ENCODE data around the gene CLN6.
"Not testable (repeated sequence)": the region's sequence is repeated elsewhere in the genome, so short reads cannot be mapped to it uniquely, and the experiment has no call there.

The CLN6 gene

DNA sequence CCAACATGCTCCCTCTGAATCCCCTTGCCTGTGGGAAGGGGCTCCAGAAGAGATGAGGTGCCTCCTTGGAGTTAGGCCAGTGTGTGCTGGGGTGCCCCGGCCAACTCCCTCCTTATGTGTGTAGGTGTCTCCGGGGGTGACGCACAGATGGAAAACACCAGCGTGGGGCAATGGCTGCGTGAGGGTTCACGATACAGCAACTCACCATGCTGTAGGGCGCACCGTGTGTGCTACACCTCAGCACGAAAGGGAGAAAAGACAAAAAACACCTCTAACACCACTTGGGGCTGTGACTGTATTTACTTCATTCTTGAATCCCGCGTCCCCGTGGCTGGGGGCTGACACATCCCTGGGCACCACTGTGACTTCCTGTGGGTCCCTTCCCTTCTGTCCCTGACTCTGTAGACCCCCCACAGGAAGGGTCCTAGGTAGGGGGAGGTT is 22.8 kb downstream of the CLN6 start:
- DNase-seq (ENCODE audit: low spot score), result no peak

DNA sequence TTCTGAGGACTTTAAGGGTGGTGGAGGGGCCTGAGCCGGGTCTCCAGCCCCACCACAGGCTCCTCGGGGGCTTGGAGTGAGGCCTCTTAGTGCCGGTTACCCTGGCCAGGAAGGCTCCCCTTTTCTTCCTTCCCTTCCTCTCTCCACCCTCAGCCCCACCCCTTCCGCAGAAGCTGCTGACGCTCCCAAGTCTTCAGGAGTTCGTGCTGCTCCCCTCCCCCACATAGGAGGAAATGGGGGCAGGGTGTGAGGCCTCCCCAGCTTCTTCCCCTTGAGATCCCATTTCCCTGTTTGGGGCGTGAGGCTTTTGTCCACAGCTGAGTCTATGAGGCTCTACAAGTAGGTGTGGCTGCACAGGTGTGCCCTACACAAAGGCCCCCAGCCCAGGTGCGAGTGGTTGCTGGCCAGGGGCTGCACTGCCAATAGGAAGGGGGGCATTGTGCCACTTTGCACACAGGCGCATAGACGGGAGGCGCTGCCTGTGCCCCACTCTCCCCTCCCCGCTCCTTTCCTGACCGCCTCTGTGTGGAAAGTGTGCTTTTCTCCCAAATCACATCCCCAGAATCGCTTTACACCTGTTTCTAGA is 23.5 kb downstream of the CLN6 start:
- DNase-seq (ENCODE audit: low spot score), result no peak

DNA sequence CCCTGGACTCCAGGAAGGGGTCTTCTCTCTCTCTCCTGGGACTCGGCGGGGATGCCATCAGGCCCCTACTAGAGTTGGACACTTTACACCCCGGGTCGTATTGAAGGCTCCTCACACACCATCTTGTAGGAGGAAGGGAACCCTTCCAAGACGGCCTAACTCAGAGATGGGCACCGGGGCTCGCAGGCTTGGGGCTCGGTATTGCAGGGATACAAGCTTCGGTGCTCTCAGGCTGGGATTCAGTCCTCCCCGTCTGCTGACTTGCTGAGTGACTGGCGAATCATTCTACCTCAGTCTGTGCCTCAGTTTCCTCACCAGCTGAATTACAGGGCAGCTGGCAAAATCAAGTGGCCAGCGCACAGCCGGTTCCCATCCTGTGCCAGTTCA is 24.0 kb downstream of the CLN6 start:
- no peak for DNase-seq (ENCODE audit: low spot score)

DNA sequence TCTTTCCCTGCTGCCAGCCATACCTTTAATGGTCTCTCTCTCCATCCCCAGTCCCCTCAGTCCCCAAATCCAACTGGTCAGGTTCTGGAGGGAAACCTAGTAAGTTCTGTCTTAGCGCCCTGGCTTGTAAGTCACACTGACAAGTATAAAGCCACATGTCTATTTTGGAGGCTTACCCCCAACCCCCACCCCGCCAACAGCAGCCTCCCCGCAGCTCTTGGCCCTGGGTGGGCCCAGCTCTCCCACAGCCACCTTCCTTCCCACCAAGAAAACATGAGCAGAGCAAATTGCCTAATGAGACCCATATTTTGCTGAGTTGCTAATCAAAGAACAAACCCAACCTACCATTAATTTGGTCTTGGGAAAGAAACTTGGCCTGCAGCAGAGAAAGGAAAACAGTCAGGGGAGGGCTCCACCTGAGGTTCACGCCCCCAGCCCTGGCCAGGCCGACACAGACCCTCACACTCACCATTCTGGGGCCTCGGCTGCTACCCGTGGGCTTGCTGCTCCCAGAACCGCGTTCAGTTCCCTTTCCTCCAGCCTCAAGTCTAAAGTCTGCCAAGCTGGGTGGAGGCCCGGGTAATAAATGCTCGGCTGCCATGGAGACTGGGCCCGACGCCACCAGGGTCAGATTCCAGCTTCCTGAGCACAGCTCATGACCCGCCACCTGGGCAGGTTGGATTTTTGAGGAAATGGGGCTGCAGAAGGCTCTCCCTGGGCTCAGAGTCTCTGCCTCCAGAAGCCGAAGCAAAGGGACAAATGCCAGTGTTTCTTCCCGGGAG is 24.6 kb downstream of the CLN6 start, which contains the start of gene CALML4:
Gene CALML4 (minus strand): TSS at position 557 of the 782 bp plus-strand sequence. CDS start 85 bp downstream, at position 472.
- DNase-seq (ENCODE audit: low spot score), result peak; percentile 65

DNA sequence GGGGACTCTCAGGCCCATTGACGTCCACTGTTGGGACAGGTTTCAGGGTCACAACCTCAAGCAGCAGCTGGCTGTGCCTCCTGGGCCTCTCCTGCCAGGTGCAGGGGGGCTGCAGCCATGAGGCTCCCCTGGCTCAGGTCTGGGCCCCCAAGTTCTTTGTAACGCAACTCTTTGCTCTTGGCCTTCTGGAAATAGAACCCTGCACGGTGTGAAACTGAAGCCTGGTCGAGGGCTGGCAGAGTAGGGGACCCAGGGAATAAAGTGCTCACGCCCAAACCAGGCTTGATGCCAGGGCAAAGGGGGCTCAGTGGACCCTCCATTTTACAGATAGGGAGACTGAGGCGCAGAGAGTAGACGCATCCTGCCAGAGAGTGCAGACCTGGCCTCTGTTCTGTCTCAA is 25.2 kb downstream of the CLN6 start:
- DNase-seq (ENCODE audit: low spot score), result no peak

DNA sequence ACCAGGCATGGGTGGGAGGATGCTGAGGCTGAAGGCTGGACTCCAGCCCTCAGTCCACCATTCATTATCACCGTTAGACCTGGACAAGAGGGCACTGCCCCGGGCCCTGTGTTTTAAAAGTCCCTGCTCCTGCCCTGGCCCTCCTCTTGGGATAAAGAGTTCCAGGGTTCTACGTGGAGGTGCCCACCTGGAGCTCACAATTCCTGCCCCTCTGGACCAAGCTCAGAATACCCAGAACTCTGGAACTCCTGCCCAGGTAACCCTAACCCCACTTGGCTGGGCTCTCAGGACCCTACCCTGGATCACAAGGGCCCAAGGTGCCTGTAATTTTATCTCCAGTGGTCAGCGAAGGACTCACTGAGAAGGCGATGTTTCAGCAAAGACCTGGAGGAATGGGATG is 25.6 kb downstream of the CLN6 start:
- no peak for DNase-seq (ENCODE audit: low spot score)

DNA sequence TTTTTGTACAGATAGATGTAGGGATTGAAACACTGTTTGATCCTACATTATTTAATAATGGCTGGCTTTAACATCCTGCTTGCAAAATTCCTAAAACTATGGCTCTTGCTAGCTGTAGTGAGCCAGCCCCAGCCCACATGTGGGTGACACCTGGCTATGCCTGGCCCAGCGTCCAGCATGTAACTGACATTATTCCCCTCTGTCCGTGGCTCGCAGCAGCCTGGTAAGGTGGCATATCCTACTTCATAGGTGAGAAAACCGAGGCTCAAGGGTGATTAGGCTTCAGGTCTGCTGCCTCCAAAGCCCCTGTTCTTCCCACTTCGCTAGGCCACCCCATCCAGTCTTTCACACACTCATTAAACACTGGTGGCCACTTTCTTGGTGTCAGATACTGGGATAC is 26.0 kb downstream of the CLN6 start:
- DNase-seq (ENCODE audit: low spot score), result no peak

DNA sequence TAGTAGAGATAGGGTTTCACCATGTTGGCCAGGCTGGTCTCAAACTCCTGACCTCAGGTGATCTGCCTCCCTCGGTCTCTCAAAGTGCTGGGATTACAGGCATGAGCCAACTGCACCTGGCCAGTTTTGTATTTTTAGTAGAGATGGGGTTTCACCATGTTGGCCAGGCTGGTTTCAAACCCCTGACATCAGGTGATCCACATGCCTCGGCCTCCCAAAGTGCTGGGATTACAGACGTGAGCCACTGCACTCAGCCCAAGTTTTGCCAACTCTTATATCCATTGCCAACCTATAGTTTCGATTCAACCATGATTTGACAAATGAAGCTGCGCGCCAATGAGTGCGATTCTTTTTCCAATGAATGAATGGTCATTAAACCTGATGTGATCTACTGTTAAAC is 26.5 kb downstream of the CLN6 start:
- DNase-seq (ENCODE audit: low spot score), result not testable (repeated sequence)

DNA sequence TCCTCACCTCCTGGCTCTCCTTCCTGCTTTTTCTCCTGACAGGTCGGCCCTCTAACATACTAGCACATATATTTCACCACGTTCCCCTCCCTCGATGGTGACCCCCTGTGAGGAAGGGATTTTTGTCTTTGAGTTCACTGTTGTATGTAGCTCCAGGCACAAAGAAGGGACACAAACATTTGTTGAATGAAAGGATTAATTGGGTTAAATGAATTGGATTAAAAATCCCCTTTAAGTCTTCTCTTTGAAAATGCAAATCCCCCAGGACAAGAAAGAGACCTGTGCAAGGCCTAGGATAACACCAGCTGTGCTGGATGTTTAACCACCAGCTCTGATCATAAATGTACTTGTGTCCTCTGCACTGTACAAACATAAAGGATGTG is 27.7 kb downstream of the CLN6 start:
- DNase-seq (ENCODE audit: low spot score), result no peak

DNA sequence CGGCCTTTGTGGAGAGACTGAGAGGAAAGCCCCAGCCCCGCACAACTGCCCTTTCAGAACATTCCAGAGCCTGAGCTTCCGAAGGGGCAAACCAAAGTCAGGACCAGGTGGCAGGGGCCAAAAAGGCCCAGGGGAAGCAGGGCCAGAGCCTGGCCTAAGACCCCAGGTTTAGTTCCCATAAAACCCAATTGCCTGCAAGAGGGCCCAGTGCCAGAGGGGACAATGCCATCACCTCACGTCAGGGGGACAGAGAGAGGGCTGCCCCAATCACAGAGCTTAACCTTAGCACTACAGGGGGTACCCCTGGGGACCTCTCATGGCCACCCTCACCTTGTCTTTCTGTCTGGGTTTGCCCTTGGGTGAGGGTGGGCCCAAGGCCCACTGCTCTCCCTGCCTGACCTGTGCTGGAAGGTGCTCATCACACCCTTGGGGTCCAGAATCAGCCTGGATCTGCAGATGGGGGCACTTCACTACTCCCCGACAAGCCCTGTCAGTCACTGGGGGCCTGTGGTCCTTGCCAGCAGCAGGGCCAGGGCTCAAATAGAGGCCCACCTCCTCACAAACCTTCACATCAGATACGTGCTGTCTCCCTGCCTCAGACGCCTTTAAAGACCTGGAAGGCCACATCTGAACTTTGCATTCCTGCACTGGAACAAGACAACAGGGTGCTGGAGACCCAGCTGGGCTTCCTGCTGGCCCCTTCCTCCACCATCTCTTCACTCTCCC is 28.2 kb downstream of the CLN6 start:
- DNase-seq (ENCODE audit: low spot score), result no peak

DNA sequence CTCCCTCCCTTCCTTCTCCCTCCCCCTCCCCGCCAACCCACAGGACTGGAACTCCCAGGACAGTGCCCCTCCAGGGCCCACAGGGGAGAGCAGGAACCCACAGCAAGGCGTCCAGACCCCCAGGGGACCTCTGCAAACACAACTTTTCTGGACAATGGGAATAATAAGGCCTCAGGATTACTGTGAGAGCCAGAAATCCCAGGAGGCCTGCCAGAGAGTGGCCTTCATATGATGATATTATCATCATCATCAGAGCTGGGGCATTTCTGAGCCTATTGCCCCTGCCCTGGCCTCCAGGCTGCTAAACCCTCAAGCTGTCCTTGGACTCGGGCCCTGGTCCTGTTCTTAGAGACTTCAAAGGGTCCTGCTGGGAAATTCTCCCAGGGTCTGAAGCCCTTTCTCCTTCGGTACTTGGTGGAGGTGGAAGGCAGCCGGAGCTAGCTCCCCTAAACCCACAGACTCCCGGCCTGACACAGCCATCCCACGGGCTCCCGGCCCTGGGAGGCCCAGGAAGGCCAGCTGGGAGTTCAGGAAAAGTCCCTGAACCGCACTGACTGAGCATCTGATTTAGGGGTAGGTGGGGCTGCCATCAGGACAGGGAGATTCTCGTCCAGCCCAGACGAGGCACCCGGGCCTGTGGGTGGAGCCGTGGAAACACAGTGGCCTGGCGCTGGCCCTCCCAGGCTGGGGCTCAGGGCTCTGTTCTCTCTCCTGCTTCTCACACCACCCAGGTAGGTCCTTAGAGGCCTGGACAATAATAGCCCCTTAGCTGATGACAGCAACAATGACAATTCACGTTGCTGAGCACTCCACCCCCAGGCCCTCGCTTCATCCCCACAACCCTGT is 29.3 kb downstream of the CLN6 start:
- peak; percentile 52 for DNase-seq (ENCODE audit: low spot score)

DNA sequence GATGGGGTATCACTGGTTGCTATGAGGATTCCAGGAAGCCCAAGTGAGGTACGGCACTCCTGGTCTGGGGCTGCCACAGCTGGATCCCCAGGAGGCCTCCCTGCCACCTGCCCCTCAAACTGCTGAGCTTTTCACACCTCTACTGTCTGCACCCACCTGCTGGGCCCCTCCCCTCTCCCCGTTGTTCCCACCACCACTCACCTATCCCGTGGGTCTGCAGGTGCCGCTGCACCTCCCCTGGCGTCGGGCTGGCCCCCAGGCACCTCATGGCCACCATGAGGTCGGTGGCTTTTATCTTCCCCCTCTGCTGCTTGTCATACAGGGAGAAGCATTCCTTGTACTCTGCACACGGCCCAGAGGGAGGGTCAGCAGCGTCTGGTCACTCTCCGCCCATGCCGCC is 30.2 kb downstream of the CLN6 start:
- no peak for DNase-seq (ENCODE audit: low spot score)

DNA sequence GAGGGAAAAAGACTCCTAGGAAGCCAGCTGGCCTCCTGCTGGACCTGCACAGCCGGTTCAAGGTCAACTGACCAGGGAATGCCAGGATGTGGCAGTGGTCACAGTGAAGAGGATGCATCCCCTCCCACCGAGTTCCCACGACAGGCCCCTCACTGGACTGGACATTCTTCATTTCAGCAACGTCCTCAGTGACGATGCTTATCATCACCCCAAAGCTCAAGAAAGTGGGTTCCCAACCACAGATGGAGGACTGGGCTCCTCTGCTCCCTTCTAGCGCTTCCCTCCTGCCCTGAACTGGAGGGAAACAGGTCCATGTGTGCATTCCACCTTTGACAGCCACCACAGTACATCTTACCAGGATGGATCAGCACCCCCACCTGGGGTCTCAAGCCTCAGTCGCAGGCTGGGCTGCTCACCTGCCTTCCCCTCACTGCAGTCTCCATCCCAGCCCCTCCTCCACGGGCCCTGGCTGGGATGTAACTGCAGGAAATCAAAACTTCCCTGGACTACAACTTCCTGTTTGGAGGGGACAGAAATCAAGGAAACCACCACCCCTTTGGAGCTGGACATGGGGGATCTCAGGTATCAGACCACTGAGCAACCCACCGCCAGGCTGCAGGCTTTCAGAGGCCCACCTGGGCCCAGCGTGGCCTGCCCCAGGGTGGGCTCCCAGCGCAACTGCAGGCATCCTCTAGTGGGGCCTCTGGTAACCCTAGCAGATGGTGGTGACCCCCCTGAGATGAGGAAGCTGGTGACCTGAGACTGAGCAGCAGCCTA is 31.7 kb downstream of the CLN6 start:
- DNase-seq (ENCODE audit: low spot score), result no peak

DNA sequence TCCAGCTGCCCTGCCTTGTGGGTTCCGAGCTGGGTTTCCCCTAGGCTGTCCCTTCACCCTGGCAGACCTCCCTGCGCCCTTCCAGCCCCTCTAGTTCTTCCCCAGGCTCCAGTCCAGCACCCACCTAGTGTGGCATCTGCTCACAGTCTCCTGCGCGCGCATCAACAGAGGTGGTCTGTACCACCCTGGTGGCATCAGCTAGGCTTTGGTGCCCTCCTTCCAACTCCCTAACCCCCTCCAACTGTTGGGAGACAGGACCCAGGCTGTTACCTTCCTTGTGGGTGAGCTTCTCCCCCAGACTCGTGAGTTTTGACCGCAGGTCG is 32.4 kb downstream of the CLN6 start:
- DNase-seq (ENCODE audit: low spot score), result no peak

DNA sequence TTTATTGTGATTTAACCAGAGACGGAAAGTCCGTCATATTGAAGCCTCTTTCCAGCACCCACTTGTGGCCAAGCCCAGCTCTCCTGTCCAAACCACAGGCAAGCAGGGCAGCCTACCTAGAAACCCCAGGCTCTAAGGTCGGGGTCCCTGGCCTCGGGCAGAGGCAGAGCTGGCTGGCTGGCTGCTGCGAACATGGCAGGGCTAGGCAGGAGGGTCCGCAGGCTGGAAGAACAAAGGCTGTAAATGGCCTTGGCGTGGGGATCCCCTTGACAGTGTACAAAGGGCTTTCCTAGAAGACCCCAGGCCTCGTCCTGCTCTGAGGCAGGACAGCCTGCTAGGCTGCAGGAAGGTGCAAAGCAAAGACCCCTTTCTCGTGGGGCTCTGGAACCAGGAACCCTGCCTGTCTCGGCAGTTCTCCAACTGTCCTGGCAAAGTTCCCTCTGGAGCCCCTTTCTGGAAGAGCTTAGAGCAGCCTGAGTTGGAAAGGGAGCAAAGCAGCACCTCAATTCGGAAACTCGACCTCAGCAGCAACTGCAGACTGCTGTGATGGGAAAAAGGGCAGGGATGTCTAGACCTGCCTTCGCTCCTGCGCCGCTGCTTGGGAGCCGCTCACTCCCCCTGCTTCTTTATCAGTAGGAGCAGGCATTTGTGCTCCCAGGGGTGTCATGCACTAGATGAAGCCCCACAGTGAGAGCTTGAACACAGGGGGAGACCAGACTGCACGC is 32.9 kb downstream of the CLN6 start:
- no peak for DNase-seq (ENCODE audit: low spot score)

DNA sequence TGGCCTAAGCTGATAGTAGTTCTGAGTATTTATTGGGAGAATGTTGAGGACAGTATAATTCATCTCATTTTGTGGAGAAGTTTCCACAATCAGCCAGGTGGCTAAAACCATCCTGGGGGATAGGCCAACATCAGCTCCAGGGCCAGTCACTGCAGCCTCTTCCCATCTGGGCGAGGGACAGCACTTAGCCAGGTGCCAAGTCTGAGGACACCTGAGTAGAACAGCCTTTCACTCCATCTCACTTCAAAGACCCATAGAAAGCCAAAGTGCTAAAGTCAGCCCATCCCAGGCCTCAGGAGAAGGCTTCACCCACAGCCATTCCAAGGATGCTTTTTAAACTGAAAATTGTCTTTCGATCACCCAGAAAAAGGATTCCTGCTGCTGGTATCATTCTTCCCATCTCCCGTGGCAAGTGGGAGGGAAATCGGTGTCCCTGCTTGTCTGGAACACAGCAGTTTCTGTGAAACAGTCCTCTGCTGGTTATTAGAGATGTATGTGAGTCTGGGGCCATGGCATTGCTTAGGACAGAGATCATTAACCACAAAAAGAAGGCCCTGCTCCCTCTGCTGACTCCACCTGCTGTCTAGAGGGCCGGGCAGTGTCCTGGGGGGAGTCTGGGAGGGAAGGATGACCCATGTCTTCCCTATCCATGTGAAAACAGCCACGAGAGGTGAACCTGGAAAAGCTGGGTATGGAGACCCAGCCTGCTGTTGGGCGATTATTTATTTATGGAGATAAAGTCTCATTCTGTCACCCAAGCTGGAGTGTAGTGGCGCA is 34.0 kb downstream of the CLN6 start:
- no peak for DNase-seq (ENCODE audit: low spot score)

DNA sequence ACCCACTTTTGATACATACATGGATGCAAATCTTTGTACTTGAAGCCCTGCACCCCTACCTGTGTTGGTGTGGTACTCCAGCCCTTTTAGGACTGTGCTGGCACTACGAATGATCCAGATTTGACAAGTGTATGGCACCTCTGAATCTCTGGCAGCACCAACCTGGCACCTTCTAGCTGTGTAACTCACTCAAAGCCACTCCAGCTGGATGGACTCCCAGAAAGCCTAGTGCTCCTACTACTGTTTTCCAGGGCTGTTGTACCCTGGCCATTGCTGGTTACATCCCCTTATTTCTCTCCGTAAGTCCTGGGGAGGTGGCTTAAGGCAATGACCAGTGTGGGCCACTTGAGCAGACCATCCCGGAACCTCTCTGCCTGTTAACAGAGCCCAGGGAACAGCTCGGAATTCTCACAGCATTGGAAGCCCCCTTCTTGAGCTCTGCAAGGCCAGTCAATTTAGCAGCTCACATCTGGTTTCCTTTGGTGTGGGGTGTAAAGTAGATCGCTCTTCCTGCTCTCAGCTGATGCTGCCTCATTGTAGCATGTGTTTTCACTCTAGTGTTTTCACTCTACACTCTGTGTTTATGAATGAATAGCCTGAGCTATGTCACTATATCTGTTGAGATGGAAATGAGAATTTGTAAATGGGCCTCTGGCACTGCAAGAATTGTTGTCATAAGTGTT is 36.6 kb downstream of the CLN6 start:
- DNase-seq (ENCODE audit: low spot score), result no peak

DNA sequence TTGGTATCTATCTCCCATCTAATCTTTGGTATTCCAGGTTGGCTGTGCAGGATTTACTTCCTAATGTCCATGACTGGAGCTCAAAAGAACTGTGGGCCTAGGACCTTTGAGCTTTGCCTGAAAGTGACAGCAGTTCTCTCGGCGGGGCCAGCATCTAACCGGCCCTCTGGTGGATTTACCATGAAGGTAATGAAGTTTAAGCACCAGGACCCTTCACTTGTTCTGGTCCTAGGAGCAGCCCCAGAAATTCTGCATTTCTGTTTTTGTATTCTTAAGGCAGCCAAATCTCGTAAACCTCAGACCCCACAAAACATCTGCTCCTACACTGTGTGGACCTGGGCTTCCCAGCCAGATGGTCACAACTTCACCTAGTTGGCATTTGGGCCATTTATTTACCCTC is 37.4 kb downstream of the CLN6 start:
- no peak for DNase-seq (ENCODE audit: low spot score)

DNA sequence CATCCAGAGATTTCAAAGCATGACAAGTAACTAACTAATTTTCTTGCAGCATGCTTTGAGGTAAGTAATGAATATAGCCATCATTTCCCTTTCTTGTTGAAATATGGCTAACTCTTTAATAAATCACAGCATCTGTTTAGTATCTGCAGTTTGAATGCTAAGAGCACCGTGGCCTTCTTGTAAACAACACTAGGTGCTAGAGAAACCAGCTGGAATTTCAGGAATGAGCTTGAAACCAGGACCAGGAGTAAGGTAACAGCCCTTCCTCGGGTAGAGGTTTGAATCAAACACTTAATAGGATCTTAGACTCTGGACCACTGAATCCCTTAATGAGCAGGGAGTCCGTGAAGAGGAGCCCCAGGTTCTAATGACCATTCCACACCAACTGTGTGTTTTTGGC is 38.0 kb downstream of the CLN6 start:
- DNase-seq (ENCODE audit: low spot score), result no peak

DNA sequence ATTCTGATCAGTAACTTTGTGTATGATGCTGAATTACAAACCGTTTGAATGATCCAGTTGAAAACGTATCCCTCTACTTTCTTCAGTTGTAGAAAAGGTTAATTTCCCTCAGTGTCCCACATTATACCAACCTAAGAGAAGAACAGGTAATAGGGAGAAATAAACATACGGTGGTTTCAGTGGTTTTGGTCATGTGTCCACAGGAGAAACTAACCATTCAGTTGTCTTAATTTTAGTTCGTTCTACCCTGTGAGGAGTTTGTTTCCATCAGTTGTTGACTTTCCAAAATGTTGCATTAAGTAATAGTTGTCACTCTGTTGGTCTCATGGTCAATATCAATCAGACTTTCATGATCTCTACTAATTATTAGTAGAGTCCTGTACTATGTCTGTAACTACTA is 39.5 kb downstream of the CLN6 start:
- DNase-seq (ENCODE audit: low spot score), result no peak
